HG03469 (cell line): ENCODE data around the gene B9D2.
A peak's percentile ranks its signal among the peaks of the same experiment; 100 is the strongest.
"Not testable (repeated sequence)": the region's sequence is repeated elsewhere in the genome, so short reads cannot be mapped to it uniquely, and the experiment has no call there.

Experiments
- ATAC-seq: cut with Tn5 transposase; IDR thresholded peaks from one replicate; pipeline ENCODE4 v1.9.1; 2021; ENCODE audit warnings: mild to moderate bottlenecking, moderate library complexity, moderate number of reproducible peaks; ENCODE audit not compliant: unreplicated experiment

Gene B9D2

GRCh38 chr19:41363753-41364523 is at the start of gene B9D2:
TSS of gene B9D2 (minus strand) at chr19:41364149. CDS start at chr19:41363519, 630 bp downstream.
- ATAC-seq = peak; percentile 69

DNA sequence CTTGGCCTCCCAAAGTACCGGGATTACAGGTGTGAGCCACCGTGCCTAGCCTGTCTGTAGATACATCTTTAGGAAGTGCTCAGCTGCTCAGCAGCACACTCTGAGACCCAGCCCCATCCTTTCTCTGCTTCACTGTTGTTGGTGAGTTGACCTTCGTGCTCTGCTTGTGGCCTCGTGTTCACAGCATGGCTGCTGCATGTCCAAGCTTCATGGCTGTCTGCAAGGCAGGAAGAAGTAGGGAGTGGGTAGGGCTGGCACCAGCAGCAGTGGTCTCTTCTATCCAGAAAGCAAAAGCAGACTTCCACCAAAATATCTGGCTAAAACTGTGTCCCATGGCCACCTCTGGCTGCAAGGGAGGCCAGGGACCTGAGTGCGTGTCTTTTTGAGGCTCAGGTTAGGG is 49.0 kb upstream of the B9D2 start:
- ATAC-seq = no peak

- no peak for ATAC-seq
Measured at GRCh38 chr19:41411968-41412265, 48.0 kb upstream of the B9D2 start.

GRCh38 chr19:41411100-41411967 is 47.4 kb upstream of the B9D2 start:
- ATAC-seq = no peak

- ATAC-seq = no peak
Measured at GRCh38 chr19:41410336-41411054, 46.5 kb upstream of the B9D2 start.

DNA sequence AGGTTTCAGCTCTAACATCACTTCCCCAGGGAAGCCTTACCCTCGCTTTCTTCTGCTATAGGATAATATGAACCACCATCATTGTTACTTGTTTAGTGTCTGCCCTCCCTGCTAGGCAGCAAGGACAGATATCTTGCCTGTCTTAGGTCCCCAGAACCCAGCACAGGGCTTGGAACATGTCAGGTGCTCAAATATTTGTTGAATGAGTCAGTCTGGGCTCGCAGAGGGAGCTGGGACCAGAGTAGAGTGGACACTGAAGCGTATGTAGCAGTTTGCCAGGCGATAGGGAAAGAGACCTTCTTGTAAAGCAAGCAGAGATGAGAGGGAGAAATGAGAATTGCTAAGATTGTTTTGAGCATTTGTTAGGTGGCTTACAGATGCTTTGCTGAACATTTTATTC is 45.3 kb upstream of the B9D2 start:
- ATAC-seq = no peak

- ATAC-seq = not testable (repeated sequence)
Measured at GRCh38 chr19:41408846-41409245, 44.9 kb upstream of the B9D2 start.

DNA sequence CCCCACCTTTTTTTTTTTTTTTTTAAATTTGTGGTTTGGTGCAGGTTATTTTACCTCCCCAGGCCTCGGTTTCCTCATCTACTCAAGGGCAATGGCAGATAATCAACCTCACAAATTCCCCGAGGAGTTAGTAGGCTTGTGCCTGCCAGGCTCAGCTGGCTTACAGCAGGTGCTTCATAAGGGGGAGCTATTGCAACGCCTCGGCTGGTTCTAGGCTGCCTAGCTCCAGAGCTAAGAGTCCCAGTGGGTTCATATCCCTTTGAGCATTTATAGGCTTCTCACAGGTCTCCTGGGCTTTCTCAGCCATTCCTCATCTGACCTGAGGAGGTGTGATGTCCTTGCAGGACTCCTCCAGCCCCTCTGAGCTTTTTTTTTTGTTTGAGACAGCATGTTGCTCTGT is 44.3 kb upstream of the B9D2 start:
- no peak for ATAC-seq

DNA sequence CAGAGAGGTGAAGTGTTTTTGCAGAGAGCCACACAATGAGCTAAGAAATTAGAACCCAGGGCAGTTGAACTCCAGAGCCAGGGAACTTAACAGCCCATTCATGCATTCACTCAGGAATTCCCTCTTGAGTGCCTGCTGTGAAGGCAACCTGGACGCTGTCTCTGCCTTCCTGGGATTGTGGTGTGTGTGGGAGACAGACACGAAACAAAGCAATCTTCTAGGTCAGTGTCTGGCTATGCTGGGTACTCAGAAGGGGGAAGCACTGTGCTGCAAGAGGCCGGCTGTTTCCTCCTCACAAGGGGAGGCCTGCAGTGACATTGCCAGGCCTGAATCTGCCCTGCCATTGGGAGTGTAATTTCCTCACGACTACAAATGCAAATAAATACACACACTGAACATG is 43.3 kb upstream of the B9D2 start:
- ATAC-seq = no peak

DNA sequence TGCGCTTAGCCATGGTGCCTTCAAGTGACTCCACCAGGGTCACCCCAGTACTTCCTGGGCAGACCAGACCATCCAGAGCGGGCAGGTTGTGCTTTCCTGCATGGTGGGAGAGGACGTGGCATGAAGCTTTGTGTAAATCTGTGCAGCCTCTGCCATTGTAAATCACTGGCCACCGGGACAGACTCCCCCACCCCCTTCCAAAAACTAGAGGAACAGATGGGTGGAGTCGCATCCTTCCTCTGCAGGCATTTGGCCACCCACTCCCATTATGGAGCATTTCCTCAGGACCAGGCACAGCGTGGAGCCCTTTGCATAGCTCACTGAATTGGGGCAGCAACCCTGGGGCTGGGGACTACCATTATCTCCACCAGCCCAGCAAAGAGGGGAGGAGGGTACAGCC is 41.8 kb upstream of the B9D2 start:
- no peak for ATAC-seq

DNA sequence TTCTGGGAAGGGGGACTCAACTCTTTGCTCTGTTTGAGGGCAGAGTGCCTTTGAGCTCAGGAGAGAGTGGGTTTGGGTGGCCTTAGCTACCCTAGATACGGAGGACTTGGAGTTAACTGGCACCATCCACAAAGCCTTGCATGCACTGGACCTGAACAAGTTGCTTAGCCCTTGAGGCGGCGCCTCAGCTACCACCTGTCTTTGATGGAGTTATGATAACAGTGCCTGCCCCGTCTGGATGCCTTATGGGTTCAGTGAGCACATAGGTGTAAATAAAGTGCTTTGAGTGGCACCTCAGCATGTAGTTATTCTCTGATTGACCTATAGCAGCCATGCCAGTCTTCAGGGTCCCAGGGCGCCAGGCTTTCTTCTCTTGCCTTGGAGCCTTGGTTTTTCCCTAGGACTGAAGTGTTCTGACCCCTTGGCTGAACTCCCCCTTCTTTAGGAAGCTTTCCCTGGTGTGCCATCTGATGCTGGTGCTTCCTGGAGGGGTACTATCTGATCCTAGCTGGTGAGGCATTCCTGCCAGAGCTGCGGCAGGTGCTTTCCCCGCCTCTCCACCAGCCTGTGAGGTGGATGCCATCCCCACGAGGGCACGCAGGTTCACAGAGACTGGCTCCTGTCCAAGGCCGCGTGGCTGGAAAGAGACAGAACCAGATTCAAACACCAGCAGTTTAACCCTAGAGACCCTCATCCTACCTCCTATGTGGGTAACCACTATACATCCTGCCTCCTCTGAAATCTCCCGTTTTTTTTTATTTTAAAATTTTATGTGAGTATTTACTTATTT is 39.4 kb upstream of the B9D2 start:
- ATAC-seq = no peak

- ATAC-seq = no peak
Measured at GRCh38 chr19:41402010-41402409, 38.1 kb upstream of the B9D2 start.

GRCh38 chr19:41401483-41401882 is 37.5 kb upstream of the B9D2 start:
- no peak for ATAC-seq

GRCh38 chr19:41399525-41399924 is 35.6 kb upstream of the B9D2 start:
- ATAC-seq = no peak

DNA sequence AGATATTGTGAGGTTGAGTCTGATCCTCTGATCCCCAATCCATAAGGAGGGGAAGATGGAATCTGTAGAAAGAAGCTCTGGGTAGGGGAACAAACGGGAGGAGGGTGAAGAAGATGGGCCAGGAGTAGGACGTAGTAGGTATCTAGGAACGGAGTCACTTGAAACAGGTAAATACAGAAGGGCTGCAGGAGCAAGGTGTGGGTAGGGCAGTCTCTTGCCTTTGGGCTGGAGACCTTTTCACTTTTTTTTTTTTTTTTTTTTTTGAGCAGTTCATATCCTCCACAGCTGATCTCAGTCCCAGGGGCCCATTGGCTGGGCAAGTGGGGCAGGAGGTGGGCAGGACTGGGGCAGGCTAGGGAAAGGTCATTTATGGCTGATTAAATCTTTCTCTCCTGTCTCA is 35.1 kb upstream of the B9D2 start:
- no peak for ATAC-seq

- no peak for ATAC-seq
Measured at GRCh38 chr19:41398598-41398997, 34.6 kb upstream of the B9D2 start.

- ATAC-seq = no peak
Measured at GRCh38 chr19:41398050-41398418, 34.1 kb upstream of the B9D2 start.

GRCh38 chr19:41397086-41398049 is 33.4 kb upstream of the B9D2 start, which contains the start of the genes BCKDHA and EXOSC5:
TSS of gene BCKDHA (plus strand) at chr19:41397818. CDS start at chr19:41397828, 10 bp downstream.
TSS of gene EXOSC5 (minus strand) at chr19:41397359. CDS start at chr19:41397328, 31 bp downstream.
- peak; percentile 77 for ATAC-seq

DNA sequence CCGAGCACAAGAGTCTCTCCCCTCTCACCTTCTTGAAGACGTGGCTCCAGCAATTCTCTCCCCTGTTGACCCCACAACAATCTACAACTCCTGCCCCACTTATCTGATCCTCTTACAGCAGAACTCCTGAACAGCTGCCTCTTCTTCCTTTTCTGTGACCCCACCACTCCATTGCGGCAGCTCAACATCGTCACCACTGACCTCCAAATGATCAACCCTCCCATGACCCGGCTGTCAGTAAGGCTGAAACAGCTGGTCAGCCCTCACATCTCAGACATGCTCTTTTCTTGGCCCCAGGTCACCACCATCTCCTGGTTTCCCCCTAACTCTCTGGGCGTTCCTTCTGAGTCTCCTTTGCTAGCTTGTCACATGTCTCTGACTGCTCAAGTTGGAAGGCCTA is 31.4 kb upstream of the B9D2 start:
- ATAC-seq = no peak

DNA sequence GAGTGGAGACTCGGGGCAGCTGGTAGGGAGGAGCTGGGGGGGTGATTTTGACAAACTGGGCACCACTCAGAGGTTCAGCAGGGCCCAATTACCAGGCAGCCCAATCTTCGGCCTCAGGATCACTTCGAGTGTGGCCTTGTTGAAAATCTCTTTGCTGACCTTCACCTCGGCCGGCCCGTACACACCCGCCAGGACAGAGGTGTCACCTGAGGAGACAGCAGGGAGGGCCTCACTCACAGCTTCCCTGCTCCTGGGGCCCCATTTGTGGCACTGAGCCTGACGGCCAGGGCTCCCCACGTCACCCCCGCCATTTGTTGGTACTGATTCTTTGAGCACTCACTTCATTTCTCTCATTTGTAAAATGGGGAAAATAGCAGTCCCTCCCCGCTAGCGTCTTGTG is 28.8 kb upstream of the B9D2 start:
- no peak for ATAC-seq
